ENCODE measurements around the gene SFT2D2.

- TF ChIP-seq EP300 (IDR thresholded peaks at IDR 0.05; ENCODE audit: borderline replicate concordance in 1 of 2, low read depth in 1 of 2, low read length in 1 of 2) = no peak
- no peak for TF ChIP-seq JUND (IDR thresholded peaks at IDR 0.05)
- TF ChIP-seq CTCF (IDR thresholded peaks at IDR 0.05) = no peak
- TF ChIP-seq RXRA (IDR thresholded peaks at IDR 0.05; ENCODE audit: borderline replicate concordance, low read depth) = no peak
- TF ChIP-seq SMC3 (IDR thresholded peaks at IDR 0.05; ENCODE audit: low read depth, low read length) = no peak
- TF ChIP-seq GABPA (IDR thresholded peaks at IDR 0.05; ENCODE audit: low read depth) = no peak
- TF ChIP-seq GATA2 (CRISPR knock-in tag; IDR thresholded peaks at IDR 0.05) = no peak
- no peak for TF ChIP-seq MAX (IDR thresholded peaks at IDR 0.05; ENCODE audit: low read depth)
- TF ChIP-seq TAF1 (IDR thresholded peaks at IDR 0.05; ENCODE audit: borderline replicate concordance, low read depth, low read length) = no peak
- TF ChIP-seq USF1 (IDR thresholded peaks at IDR 0.05; ENCODE audit: borderline replicate concordance, low read depth) = no peak
- TF ChIP-seq REST (IDR thresholded peaks at IDR 0.05; ENCODE audit: low read depth, low read length) = no peak
- no peak for TF ChIP-seq POLR2AphosphoS5 (IDR thresholded peaks at IDR 0.05; ENCODE audit: low read depth, low read length)
- TF ChIP-seq RAD21 (IDR thresholded peaks at IDR 0.05; ENCODE audit: low read length) = no peak
Observed at GRCh38 chr1:168298446-168298845, 72.6 kb downstream of the SFT2D2 start.
